Thyroid gland (tissue), 4 donors: ENCODE results near the gene GID4.

ENCODE experiments used
- POLR2A ChIP-seq, 2 donors: fragments of 450-650 bp; IDR thresholded peaks; one replicate each; pipeline ENCODE4 v1.6.1; 2017; ENCODE audit warnings: antibody characterized with exemption in 2 of 2, mild to moderate bottlenecking in 2 of 2, moderate library complexity in 1 of 2
- TF ChIP-seq, protein P1 (sequence below), 6 experiments: fragments of 200-600 bp in 3 of 6; fragments of 450-650 bp in 3 of 6; sonication (generic) in 3 of 6; IDR thresholded peaks; one replicate each; pipeline ENCODE4 v1.5.1; 2016 to 2019; ENCODE audit warnings: antibody characterized with exemption in 6 of 6, mild to moderate bottlenecking in 2 of 6, inconsistent platforms in 1 of 6, moderate library complexity in 1 of 6

DNA sequence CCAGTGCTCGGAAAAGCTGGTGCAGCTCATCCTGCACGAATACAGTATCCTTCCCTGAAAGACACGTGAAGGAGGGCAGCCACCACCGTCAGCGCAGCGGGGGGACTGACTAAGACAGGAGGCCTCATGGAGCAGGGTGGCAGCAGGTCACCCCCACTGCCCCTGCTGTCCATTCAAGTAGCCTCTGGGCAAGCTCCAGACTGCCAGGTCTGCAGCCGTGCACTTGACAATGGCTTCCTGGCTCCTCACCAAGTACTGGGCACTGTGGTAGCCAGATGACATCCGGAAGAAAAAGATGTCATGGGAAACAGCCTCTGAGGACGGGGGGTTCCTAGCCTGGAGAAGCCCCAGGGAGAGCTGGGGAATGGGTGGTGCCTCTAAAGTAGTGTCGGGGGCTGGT lies 61.4 kb downstream of the GID4 start:
- TF ChIP-seq, protein P1, sequence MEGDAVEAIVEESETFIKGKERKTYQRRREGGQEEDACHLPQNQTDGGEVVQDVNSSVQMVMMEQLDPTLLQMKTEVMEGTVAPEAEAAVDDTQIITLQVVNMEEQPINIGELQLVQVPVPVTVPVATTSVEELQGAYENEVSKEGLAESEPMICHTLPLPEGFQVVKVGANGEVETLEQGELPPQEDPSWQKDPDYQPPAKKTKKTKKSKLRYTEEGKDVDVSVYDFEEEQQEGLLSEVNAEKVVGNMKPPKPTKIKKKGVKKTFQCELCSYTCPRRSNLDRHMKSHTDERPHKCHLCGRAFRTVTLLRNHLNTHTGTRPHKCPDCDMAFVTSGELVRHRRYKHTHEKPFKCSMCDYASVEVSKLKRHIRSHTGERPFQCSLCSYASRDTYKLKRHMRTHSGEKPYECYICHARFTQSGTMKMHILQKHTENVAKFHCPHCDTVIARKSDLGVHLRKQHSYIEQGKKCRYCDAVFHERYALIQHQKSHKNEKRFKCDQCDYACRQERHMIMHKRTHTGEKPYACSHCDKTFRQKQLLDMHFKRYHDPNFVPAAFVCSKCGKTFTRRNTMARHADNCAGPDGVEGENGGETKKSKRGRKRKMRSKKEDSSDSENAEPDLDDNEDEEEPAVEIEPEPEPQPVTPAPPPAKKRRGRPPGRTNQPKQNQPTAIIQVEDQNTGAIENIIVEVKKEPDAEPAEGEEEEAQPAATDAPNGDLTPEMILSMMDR (IDR thresholded peaks at IDR 0.05) = no peak
- no peak for TF ChIP-seq POLR2A (IDR thresholded peaks at IDR 0.05)
